Activated CD8-positive, alpha-beta memory T cell treated with anti-CD3 and anti-CD28 coated beads, Interleukin-2, amount 50 U/mL, for 24 hours (primary cell): ENCODE measurements around the gene HTR1D.

Source experiments
- DNase-seq: peaks from one replicate; pipeline ENCODE4 v3.0.0-alpha.2; 2020; ENCODE audit errors: extremely low read depth

HTR1D gene

DNA sequence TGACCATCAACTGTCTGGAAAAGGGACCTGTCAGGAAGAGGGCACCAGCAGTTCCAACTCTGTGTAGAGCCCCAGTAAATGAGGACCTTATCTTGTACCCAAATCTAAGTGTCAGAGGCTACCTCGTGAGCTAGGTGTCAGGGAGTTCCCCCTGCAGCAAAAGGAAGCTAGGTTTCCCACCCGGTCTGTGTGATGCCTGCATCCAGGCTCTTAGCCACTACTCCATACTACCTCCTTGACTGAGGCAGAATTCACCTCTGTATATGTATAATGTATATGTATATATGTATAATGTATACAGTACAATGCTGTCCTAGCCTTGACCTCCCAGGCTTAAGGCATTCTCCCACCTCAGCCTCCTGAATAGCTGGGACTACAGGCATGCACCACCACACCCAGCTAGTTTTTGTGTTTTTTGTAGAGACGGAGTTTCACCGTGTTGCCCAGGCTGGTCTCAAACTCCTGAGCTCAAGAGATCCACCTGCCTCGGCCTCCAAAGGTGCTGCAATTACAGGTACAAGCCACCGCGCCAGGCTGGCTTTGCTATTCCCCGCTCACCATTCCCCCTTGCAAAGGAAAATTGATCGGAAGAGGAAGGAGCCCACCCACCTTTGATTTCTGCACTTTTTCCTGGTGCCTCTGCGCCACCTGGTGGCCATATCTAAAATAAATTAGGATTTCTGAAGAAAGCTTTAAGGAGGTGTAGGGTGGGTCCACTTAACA, 32.9 kb downstream of the HTR1D start:
- DNase-seq, result no peak

DNA sequence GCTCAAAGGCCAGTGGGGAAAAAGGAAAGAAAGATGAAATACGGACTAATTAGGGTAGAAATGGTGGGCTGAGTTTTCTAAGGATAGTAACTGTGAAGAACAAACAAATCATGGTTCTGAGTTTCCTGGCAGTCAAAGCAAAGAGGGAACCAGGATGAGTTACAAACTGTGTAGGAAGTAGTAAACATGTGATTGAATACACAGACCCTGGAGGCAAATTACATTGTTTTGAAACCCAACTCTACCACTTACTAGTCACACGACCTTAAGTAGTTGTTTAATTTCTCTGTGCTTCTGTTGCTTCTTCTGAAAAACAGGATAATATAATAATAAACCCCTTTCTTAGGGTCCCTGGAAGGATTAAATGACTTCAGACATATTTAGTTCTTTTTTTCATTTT, 37.4 kb downstream of the HTR1D start:
- no peak for DNase-seq

DNA sequence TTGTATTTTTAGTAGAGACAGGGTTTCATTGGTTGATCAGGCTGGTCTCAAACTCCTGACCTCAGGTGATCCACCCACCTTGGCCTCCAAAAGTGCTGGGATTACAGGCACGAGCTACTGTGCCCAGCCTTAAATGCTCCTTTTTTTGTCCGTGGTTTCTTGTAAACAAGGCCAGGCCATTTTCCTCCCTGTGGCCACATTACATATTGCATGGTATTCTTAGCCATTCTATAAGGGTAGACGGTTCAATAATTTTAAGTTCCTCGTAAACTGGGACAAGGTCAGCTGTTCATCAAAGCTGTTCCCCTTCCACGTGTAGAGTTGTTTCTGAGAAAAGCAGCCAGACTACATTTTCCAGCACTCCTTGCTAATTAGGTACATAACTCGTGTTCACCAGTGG, 38.4 kb downstream of the HTR1D start:
- no peak for DNase-seq

DNA sequence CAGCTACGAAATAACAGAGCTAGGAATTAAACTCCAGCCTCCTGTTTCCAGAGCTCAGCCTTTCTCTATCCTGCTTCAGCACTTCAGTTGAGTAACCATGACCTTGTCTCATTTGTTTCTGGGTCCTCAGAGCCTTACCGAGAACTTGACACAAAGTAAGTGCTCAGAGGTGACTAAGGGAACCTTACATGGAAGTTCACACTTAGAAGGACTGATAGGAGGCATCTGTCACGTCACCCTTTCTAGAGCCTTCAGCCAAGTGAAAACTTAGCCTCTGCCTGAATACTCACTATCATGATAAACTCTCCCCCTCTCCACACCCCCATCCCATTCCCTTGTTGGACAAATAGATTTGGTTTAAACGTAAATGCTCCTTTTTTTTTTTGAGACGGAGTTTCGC, 38.9 kb downstream of the HTR1D start:
- no peak for DNase-seq

DNA sequence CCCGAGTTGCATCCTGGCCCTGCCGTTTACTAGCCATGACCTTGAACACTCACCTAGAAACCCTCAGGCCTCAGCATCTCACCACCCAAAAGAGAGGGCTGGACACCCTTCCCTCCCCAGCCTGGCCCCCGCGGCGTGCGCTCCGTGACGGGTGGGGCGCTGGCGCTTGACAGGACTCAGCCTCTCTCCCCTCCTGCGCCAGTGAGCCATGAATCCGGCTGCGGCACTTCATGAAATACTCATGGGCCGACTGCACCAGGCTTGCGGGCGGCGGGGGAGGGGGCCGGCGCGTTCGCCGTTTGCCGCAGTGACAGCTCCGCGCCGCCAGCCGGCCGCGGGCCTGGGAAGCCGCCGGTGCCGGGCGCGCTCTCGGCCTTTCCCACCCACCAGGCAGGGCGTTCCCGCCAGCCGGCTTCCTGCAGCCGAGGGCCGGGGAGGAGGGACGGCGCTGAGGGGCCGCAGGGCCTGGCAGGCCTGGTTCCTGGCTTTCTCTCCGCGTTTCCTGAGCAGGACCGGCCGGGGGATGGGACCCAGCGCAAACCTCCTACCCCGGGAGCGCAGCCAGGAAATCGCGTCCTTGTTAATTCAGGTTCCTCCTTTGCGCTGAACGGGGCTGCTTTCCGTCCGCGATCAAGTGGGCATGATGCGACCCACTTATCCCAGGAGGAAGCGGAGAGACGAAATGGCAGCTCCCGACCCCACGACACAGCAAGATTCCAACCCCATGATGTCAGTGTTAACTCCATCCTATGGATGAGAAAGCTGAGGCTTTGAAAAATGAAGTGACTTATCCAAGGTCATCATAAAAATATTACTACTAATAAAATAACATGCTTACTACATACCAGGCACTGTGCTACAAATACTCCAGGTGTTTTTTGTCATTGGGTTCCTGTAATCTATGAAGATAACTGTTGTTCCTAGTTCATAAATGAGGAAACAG, 39.6 kb downstream of the HTR1D start:
- no peak for DNase-seq

DNA sequence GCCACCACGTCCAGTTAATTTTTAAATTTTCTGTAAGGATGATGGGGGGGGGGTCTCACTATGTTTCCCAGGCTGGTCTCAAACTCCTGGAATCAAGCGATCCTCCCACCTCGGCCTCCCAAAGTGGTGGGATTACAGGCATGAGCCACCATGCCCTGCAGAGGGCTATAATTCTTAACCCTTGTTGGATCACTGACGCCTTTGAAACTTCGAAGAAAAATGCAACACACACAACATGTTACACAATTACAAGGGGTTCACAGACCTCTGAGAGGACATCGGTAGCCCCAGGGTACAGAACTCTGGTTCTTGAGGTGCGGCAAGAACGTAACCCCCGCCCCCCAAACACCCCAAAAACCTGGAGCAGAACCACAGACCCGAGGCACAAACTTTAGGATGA, 40.3 kb downstream of the HTR1D start:
- DNase-seq, result no peak

DNA sequence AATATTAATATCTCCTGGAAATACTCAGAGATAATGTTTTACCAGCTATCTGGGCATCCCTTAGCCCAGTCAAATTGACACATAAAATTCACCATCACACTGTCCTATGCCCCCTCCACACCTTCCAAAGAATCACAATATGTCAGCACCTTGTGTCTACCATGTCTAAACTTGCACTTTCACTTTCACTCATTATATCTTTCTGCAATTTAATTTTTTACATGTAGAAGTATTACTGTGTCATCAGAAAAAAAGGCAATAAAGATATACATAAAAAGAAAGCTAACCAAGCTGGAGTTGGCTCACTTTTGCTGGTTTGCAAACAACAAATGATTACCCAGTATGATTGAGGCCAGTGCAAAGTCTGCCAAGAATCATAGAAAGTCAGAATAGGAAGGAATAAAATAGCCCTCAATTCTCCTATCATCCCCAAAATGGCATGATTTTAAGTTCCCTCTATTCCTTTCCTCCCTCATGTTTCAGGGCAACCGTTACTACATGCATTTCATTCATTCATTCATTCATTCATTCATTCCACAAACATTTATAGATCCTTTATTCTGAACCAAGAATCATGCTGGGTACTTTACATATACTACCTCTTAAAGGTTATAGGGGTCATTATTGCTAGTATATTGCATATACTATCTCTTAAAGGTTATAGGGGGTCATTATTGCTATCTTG, 42.7 kb downstream of the HTR1D start:
- DNase-seq, result no peak

DNA sequence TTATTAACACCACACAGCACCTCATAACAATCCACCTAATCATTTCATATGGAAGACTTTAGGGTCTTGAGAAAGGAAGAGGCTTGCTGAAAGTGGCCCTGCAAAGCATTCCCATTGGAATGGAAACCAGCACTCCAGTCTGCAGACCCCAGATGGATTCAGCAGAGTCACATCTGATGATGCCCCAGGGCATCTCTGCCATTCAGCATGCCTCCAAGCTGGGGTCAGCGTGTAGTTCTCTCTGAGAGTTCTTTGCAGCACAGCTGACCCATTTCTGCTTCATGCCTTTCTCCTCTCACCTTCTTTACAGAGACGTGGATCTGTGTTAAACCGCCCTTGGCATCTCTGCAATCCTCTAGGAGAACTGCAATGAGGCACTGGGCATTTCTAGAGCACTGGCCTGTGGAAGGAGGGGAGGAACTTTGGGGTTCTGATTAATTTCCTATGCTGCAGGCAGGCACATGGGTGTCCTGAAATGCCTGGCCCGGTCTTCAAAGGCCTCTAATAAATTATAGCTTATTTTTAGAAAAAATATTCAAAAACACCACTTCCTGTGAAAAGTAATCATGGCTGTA, 46.0 kb downstream of the HTR1D start:
- no peak for DNase-seq

DNA sequence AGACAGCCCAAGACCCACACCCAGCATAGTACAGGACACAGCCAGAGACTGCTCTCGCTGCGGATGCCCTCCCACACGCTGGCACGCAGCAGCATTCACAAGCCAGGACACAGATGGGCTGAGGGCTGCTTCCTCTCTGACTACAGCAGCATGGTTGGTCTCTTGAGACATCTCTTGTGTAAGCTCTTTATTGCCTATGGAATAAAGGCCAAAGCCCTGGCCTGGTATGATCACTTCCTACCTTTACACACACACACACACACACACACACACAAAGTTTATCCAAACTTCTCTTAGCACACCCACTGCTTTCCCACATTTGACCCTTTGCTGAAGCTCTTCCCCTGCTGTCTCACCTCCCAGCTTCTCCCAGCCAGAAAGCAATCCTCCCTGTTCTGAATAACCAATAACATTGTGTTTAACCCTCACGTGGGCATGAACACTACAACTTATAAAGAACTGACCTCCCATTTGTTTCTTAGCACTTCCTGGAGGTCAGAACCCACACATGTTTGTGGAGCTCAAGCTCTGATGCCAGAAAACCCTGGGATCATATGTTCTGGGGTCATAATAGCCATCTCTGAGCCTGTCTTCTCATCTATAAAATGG, 47.5 kb downstream of the HTR1D start:
- DNase-seq, result no peak

DNA sequence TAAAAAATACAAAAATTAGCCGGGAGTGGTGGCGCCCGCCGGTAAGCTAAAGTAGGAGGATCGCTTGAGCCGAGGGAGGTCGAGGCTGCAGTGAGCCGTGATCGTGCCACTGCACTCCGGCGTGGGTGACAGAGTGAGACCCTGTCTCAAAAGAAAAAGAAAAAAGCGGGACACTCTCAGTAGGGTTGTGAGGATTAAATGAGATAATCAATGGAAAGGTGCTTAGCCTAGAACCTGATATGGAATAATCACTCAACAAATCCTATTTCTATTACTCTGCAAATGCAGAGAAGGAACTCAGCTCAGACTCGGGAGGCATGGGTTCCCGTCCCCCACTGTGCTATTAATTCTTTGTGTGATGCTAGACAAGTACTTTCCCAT, 48.1 kb downstream of the HTR1D start:
- no peak for DNase-seq

DNA sequence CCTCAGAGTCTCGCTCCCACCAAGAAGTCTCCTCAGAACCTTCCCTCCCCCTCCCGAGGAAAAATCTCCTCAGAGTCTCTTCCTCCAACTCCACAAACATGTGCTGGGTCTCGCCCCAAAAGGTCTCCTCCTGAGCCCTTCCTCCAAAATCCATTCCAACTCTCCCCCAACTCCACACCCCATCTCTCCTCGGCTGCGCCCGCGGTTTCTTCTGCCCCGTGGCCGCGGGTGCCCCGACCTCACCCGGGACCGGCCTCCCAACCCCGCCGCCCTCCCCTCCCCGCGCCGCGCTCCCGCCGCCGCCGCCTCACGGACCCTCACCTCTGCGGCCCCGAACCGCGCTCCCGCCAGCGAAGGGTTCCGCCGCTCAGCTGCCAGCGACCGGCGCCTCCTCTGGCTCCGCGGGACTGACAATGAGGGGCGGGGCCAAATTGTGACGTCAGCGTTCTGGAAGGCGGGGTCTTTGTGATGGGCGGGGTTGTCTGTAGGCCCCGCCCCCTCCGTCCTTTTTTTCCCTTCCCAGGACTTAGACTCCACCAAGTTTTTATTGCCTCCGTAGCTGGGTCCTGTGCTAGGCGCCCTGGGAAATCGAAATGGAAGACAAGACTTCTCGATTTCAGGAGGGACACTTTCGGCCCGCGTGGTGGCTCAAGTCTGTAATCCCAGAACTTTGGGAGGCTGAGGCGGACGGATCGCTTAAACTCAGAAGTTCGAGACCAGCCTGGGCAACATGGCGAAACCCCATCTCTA, 48.7 kb downstream of the HTR1D start, which contains the start of gene LUZP1:
Gene LUZP1 (minus strand): TSS at position 412 of the 750 bp plus-strand sequence.
- peak; percentile 80 for DNase-seq

DNA sequence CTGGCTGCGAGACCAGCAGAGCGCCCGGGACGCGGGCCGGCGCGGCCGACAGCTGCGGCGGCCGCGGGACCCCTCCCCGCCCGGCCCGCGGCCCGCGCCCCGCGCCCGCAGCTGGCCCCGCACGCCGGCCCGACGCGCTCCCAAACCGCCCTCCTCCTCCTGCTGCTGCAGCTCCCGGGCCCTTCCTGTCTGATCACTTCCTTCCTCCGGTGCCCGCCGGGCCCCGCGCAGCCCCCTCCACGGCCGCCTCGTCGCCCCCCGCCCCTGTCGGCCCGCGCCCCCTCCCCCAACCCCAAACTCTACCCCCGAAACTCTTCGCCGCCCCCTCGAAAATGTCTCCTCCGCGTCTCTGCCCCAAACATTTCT, 49.2 kb downstream of the HTR1D start:
- no peak for DNase-seq

DNA sequence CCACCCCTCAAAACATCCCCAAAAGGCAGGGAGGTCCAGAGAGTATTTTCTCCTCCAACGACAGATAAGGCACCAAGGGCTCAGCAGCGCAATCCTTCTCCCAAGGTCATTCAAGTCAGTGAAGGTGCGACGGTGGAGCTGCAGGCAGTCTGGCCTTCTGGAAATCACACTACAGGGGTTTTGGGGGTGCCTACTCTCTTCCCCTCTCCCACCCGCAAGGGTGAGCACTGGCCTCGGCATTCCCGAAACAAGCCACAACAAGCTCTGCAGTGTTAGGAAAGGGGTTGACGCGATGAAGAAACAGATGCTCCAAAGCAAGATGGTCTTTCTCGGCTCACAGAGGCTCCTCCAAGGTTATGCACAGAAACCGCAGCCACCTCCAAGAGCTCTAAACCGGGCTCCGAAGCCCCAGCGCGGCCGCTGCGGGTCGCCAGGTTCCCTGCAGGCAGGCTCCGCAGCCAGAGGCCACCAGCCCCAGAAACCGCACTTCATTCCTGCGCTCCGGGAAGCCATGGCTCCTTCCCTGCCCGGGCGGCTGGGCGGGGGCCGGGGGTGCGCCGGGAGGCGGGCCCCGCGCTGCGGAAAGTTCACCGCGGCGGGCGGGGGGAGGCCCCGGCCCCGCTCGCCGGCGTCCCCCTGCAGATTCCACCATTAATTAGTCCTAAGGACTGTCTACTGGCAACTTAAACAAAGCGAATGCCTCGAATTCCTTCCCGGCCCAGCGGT, 49.8 kb downstream of the HTR1D start:
- DNase-seq, result no peak

DNA sequence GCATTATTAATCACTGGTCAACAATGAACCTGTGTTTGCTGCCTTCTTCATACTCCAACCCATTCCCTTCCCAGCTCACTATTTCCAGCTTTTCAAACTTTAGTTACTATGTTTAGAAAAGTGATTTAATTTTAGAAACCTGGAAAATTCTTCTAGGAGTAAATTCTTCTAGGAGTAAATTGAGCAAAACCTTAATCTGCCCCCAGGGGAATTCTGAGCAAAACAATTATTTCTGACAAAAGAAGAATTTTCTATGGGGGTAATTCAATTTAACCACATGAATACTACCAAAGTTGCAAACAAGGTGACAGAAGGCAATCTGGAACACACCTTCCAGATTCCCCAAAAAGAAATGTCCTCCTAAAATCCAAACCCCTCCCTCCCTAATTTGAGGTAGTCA, 50.4 kb downstream of the HTR1D start:
- DNase-seq, result no peak

DNA sequence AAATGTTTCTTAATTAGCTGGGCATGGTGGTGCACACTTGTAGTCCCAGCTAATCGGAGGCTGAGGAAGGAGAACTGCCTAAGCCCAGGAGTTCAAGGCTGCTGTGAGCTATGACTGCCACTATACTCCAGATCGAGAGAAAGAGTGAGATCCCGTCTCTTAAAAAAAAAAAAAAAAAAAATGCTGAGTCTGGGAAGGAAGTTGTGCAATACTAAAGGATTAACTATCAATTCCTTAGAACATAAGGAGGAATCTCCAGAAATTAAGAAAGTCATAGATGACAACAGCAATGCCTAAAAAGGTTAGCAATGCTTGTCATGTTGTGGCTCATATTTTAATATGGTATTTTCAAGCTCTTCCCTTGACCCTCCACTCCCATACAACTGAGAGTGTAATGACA, 53.9 kb downstream of the HTR1D start:
- DNase-seq, result no peak

DNA sequence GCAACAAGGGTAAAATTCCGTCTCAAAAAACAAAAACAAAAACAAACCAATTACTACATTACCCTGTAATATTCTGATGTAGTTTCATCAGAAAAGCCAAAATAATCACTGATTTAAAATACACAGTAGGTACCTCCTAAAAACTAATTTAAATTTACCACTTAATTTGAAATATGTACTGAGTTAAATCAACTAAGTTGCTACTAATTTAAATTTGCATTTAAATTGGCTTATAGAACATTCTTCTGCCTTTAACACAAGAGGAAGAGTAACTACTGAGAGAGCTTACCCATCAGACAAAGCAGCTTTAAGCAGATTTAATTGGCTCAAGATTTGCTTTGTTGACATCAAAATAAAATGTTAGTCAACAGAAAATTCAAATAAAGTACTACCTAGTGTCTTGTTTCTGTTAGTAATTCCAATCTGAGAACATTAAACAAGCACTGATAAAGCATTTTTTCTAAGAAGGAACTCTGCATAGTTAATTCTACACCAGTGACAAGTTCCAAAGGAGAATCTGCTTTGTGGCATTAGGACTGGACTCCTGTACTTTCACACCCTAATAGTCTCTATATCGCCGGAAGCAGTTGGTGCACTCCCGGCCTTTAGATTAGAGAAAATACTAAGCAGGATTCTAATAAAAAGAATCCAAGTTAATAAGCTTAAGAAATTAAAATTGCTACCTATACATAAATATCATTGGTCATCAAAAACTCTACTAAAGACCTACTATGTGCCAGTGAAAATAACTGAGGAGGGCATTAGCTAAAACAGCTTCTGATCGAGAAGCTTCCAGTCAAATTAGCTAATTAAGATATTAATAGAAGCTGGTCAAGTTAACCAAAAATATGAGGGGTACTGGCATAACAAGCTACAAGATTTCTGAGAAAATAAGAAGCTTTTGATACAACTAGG, 57.1 kb downstream of the HTR1D start:
- no peak for DNase-seq

DNA sequence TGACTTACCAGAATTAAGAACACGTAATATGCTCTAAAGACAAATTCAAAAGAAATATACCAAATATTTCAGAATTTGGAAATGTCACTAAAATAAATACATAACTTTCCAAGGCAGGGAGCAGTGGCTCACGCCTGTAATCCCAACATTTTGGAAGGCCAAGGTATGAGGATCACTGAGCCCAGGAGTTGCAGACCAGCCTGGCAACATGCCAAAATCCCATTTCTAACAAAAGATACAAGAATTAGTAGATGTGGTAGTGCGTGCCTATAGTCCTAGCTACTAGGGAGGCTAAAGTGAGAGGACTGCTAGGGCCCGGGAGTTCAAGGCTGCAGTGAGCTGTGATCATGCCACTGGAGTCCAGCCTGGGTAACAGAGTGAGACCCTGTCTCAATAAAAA, 60.4 kb downstream of the HTR1D start:
- no peak for DNase-seq

DNA sequence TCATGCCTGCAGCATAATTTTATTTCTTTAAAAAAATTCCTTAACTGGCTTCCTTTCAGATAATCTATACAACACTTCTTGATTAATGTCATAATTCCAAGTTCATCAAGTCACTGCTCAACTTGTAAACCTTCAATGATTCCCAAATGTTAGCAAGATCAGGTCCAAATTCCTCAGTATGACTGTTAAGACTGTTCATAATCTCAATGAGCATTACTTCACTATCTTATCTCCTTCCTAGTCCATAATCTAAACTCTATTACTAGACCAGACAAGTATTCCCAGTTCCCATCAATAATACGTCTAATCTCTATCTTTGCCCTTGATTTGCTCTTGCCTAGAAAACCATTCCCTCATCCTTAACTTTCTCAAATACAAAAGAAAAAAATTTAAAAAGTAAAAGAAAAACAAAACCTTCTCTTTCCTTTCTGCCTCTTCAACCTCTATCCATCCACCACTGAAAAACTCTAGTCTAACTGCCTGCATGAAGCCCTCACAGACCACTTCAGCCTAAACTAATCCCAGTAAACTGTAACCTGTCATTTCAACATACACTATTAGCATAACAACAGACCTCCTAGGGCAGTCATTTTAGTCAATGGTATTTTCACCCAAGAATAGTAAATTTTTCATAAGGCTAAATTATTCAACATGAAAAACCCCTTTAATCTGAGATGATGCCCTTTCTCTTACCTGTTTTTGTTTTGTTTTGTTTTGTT, 64.2 kb downstream of the HTR1D start:
- no peak for DNase-seq

DNA sequence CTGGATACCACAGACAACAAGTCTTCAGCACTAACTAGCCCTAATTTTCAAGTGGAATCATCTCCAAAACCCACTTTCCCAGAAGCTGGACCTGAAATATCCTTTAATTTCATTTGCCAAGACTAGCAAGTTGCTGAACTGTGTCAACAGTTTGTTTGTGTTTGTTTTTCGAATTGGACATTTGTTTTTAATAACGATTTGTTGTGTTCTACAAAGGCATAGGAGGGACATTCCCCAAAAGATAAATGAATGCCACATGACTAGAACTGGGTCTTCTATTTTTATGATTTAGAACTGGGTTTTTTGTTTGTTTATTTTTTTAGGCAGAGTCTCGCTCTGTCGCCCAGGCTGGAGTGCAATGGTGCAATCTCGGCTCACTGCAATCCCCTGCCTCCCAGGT, 66.6 kb downstream of the HTR1D start:
- DNase-seq, result no peak
